Measurements from ENCODE around the gene KCNK3. TPM values are rescaled to one million over a fixed set of nuclear protein-coding genes. Genes with fewer than 3 reads are reported as not detected.

KCNK3 gene
- total RNA-seq, 3 donors from 2014 or later (not counting 1 experiment from before 2014, with no cell fraction given) = not detected

DNA sequence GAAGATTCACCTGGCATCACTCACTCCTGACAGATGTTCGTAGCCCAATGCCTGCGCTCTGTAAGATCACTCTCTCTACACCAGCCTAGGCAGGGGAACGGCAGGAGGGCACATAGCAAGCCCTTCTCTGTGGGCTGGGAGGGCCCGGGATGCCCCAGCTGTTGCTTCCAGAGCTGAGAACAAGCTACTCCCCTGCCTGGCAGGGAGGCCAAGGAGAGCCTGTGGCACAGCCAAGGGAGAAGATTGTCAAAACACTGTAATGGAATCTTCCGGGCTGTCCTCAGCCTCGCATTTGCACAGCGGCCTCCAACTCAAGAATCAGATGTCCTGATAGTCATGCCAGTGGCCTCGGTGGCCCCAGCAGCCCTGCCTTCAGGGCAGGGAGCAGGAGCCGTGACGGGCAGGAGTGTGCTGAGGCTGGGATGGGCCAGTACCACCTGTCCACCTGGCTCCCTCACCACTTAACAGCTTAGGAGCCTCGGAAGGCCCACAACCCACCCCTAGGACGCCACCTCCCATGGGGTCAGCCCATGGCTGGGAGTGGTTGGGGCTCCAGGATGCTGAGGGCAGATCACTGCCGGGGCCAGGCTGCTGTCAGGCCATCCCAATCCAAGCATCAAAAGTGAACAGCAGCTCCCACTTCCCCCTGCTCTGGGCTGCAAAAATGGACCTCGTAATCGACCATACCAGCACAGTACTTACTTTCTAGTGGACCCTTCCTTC lies 49.7 kb downstream of the KCNK3 start:
- intact Hi-C loops (cut with micrococcal nuclease) = no loop called here
- 87% methylated on average over 15 of the region's 15 CpGs for WGBS (ENCODE audit: insufficient coverage)

DNA sequence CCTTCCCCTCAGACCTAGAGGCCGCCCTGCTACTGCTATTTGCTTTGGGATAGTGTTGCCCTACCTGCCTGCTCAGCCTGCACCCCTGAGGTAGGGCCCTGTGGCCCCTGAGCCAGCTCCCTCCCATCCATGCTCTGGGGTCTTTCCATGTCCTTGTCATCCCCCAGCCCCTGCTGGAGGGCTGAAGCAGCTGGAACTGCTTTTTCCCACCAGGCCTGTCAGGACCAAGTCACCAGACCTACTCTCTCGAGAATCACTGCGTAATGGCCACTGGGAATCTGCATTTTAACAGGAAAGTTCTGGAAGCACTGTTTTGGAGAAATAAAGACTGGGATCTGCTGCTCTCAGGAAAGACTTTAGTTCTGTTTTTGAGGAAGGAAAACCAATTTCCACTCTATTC lies 51.3 kb downstream of the KCNK3 start:
- no peak overlapping the region for H3K4me3 ChIP-seq (ENCODE audit: low read length)
- Mint-ChIP-seq H3K9me3 (no peaks in the 10 kb centered on the region), H3K4me3 (no peak overlapping the region), H3K36me3 (no peaks in the 10 kb centered on the region), H3K4me1 (peaks cover 15 to 17% of the 10 kb centered on the region in 2 donors), H3K27ac (no peak overlapping the region), H3K27me3 (ENCODE audit: low read depth in 2 of 2) (peaks cover 0 to 8% of the 10 kb centered on the region in 2 donors)
- 92% methylated on average over 3 of the region's 3 CpGs for whole genome bisulfite sequencing (ENCODE audit: insufficient coverage)
- DNase-seq = no peak
- H3K27me3 ChIP-seq (ENCODE audit: control insufficient read depth, insufficient read depth, low read length) = peaks cover 2% of the 10 kb centered on the region
- no peaks in the 10 kb centered on the region for H3K36me3 ChIP-seq (ENCODE audit: control insufficient read depth, insufficient read depth, low read length)
- peaks cover 26% of the 10 kb centered on the region for H3K4me1 ChIP-seq (ENCODE audit: control insufficient read depth, insufficient read depth, low read length)
- no peak for ATAC-seq
- H3K9me3 ChIP-seq (ENCODE audit: control insufficient read depth, insufficient read depth, low read length) = no peaks in the 10 kb centered on the region
- no peak overlapping the region for H3K27ac ChIP-seq (ENCODE audit: low read length)
- intact Hi-C loops (cut with micrococcal nuclease) = no loop called here
- TF ChIP-seq, protein P1, sequence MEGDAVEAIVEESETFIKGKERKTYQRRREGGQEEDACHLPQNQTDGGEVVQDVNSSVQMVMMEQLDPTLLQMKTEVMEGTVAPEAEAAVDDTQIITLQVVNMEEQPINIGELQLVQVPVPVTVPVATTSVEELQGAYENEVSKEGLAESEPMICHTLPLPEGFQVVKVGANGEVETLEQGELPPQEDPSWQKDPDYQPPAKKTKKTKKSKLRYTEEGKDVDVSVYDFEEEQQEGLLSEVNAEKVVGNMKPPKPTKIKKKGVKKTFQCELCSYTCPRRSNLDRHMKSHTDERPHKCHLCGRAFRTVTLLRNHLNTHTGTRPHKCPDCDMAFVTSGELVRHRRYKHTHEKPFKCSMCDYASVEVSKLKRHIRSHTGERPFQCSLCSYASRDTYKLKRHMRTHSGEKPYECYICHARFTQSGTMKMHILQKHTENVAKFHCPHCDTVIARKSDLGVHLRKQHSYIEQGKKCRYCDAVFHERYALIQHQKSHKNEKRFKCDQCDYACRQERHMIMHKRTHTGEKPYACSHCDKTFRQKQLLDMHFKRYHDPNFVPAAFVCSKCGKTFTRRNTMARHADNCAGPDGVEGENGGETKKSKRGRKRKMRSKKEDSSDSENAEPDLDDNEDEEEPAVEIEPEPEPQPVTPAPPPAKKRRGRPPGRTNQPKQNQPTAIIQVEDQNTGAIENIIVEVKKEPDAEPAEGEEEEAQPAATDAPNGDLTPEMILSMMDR (IDR thresholded peaks at IDR 0.05) = no peak

More for the DNA sequence above, 49.7 kb downstream of the KCNK3 start:
- TF ChIP-seq, protein P1 (IDR thresholded peaks at IDR 0.05) = no peak
- peaks cover 0 to 8% of the 10 kb centered on the region in 2 donors for H3K27me3 Mint-ChIP-seq (ENCODE audit: low read depth in 2 of 2)
- H3K36me3 ChIP-seq (ENCODE audit: control insufficient read depth, insufficient read depth, low read length) = no peaks in the 10 kb centered on the region
- H3K36me3 Mint-ChIP-seq = no peaks in the 10 kb centered on the region
- peaks cover 26% of the 10 kb centered on the region for H3K4me1 ChIP-seq (ENCODE audit: control insufficient read depth, insufficient read depth, low read length)
- no peaks in the 10 kb centered on the region for H3K9me3 Mint-ChIP-seq
- ATAC-seq = no peak
- peaks cover 15 to 17% of the 10 kb centered on the region in 2 donors for H3K4me1 Mint-ChIP-seq
- no peaks in the 10 kb centered on the region for H3K9me3 ChIP-seq (ENCODE audit: control insufficient read depth, insufficient read depth, low read length)
- no peak overlapping the region for H3K4me3 ChIP-seq (ENCODE audit: low read length)
- H3K27ac ChIP-seq (ENCODE audit: low read length) = no peak overlapping the region
- peaks cover 6% of the 10 kb centered on the region for H3K27me3 ChIP-seq (ENCODE audit: control insufficient read depth, insufficient read depth, low read length)
- no peak overlapping the region for H3K27ac Mint-ChIP-seq
- H3K4me3 Mint-ChIP-seq = no peak overlapping the region
- no peak for DNase-seq

DNA sequence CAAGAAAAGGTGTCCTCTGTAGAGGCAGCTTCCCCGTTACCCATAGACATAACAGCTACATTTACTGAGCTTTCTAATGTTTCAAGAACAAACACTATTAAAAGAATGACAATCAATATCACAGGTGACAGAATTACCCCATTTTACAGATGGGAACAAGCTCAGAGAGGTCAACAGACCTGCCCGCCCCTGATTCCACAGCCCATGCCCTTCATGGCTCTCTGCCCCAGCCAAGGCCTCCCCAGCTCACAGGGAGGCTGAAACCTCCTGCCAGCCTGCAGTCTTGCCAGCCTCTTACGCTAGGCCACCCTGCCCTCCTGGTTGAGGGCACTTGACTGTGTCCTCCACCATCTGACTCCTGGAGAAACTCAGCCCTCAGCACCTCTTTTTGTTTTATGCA lies 52.4 kb downstream of the KCNK3 start:
- H3K27me3 ChIP-seq (ENCODE audit: control insufficient read depth, insufficient read depth, low read length) = no peaks in the 10 kb centered on the region
- peaks cover 15 to 17% of the 10 kb centered on the region in 2 donors for H3K4me1 Mint-ChIP-seq
- H3K27me3 Mint-ChIP-seq (ENCODE audit: low read depth in 2 of 2) = peaks cover 0 to 5% of the 10 kb centered on the region in 2 donors
- H3K36me3 ChIP-seq (ENCODE audit: control insufficient read depth, insufficient read depth, low read length) = no peaks in the 10 kb centered on the region
- no peaks in the 10 kb centered on the region for H3K36me3 Mint-ChIP-seq
- DNase-seq = no peak
- no peak for ATAC-seq
- no peak overlapping the region for H3K4me3 ChIP-seq (ENCODE audit: low read length)
- no peaks in the 10 kb centered on the region for H3K9me3 ChIP-seq (ENCODE audit: control insufficient read depth, insufficient read depth, low read length)
- WGBS (ENCODE audit: insufficient coverage) = 93% methylated on average over 3 of the region's 3 CpGs
- H3K27ac ChIP-seq (ENCODE audit: low read length) = no peak overlapping the region
- TF ChIP-seq, protein P1 (IDR thresholded peaks at IDR 0.05) = no peak
- no peak overlapping the region for H3K27ac Mint-ChIP-seq
- intact Hi-C loops (cut with micrococcal nuclease) = loop anchor here (1.0 kb wide), 1 partner anchor 140 kb away; no protein-coding TSS in a partner anchor
- peaks cover 23% of the 10 kb centered on the region for H3K4me1 ChIP-seq (ENCODE audit: control insufficient read depth, insufficient read depth, low read length)
- no peak overlapping the region for H3K4me3 Mint-ChIP-seq
- no peaks in the 10 kb centered on the region for H3K9me3 Mint-ChIP-seq
